Stimulated activated memory B cell treated with anti-CD40 and anti-IgM and Interleukin-4, amounts not matched to agents 10 μg/mL and 1 μg/mL and 100 μg/mL, for 72 hours (primary cell): ENCODE data around the gene IL27RA.
A peak's percentile ranks its signal among the peaks of the same experiment; 100 is the strongest.

ENCODE experiments used
- ATAC-seq: fragments of 150-1000 bp; cut with Tn5 transposase; 2 replicates; pipeline ENCODE4 v1.10.0; 2021
- H3K27ac Mint-ChIP-seq: one replicate; pipeline ENCODE4 v1.8.0; 2022; ENCODE audit warnings: mild to moderate bottlenecking, mixed read lengths
- H3K27me3 Mint-ChIP-seq: one replicate; pipeline ENCODE4 v1.8.0; 2022; ENCODE audit warnings: mixed read lengths
- H3K36me3 Mint-ChIP-seq: one replicate; pipeline ENCODE4 v1.8.0; 2022; ENCODE audit warnings: mixed read lengths
- H3K4me1 Mint-ChIP-seq: one replicate; pipeline ENCODE4 v1.8.0; 2022; ENCODE audit warnings: mixed read lengths
- H3K4me3 Mint-ChIP-seq: one replicate; pipeline ENCODE4 v1.8.0; 2022; ENCODE audit warnings: mild to moderate bottlenecking, moderate library complexity, mixed read lengths
- H3K9me3 Mint-ChIP-seq: one replicate; pipeline ENCODE4 v1.8.0; 2022; ENCODE audit warnings: mixed read lengths

IL27RA gene

GRCh38 chr19:14073925-14074838 is 42.6 kb downstream of the IL27RA start:
- Mint-ChIP-seq H3K9me3 (no peaks in the 10 kb centered on the region), H3K27ac (peak overlapping the region; percentile 73), H3K4me3 (peak overlapping the region; percentile 84), H3K36me3 (no peaks in the 10 kb centered on the region), H3K4me1 (peaks cover 24% of the 10 kb centered on the region), H3K27me3 (no peaks in the 10 kb centered on the region)
- peak; percentile 1 for ATAC-seq

- no peaks in the 10 kb centered on the region for H3K36me3 Mint-ChIP-seq
- H3K27ac Mint-ChIP-seq: no peak overlapping the region
- ATAC-seq: no peak
- H3K4me1 Mint-ChIP-seq: peaks cover 22% of the 10 kb centered on the region
- H3K4me3 Mint-ChIP-seq: no peak overlapping the region
- no peaks in the 10 kb centered on the region for H3K9me3 Mint-ChIP-seq
- no peaks in the 10 kb centered on the region for H3K27me3 Mint-ChIP-seq
Observed at GRCh38 chr19:14078411-14078810, 46.8 kb downstream of the IL27RA start.

- peak overlapping the region; percentile 90 for H3K27ac Mint-ChIP-seq
- no peaks in the 10 kb centered on the region for H3K27me3 Mint-ChIP-seq
- ATAC-seq: peak; percentile 96
- peak overlapping the region; percentile 96 for H3K4me3 Mint-ChIP-seq
- H3K4me1 Mint-ChIP-seq: peaks cover 5% of the 10 kb centered on the region
- peaks cover 5% of the 10 kb centered on the region for H3K36me3 Mint-ChIP-seq
- no peaks in the 10 kb centered on the region for H3K9me3 Mint-ChIP-seq
Observed at GRCh38 chr19:14080887-14081796, 49.6 kb downstream of the IL27RA start.

- peaks cover 5% of the 10 kb centered on the region for H3K4me1 Mint-ChIP-seq
- peak; percentile 29 for ATAC-seq
- H3K4me3 Mint-ChIP-seq: peak overlapping the region; percentile 96
- peaks cover 5% of the 10 kb centered on the region for H3K36me3 Mint-ChIP-seq
- peak overlapping the region; percentile 90 for H3K27ac Mint-ChIP-seq
- no peaks in the 10 kb centered on the region for H3K27me3 Mint-ChIP-seq
- no peaks in the 10 kb centered on the region for H3K9me3 Mint-ChIP-seq
Observed at GRCh38 chr19:14081797-14082674, 50.5 kb downstream of the IL27RA start.

GRCh38 chr19:14082675-14082960 is 51.1 kb downstream of the IL27RA start:
- Mint-ChIP-seq H3K9me3 (no peaks in the 10 kb centered on the region), H3K27ac (peak overlapping the region; percentile 90), H3K4me3 (no peak overlapping the region), H3K4me1 (peaks cover 5% of the 10 kb centered on the region), H3K27me3 (no peaks in the 10 kb centered on the region), H3K36me3 (peaks cover 5% of the 10 kb centered on the region)
- ATAC-seq: no peak

GRCh38 chr19:14085309-14085995 is 53.9 kb downstream of the IL27RA start, which contains the start of gene C19orf67:
Gene C19orf67, minus strand, starts transcription at chr19:14085783. Its CDS starts 156 bp downstream, at chr19:14085627.
- Mint-ChIP-seq H3K27ac (no peak within 1 kb of the TSS), H3K27me3 (no peaks in the 10 kb centered on the region), H3K36me3 (peaks cover 20% of the 10 kb centered on the region), H3K4me1 (peaks cover 12% of the 10 kb centered on the region), H3K4me3 (no peak within 1 kb of the TSS), H3K9me3 (no peaks in the 10 kb centered on the region)
- no peak for ATAC-seq

- H3K27ac Mint-ChIP-seq: no peak overlapping the region
- peaks cover 12% of the 10 kb centered on the region for H3K4me1 Mint-ChIP-seq
- H3K4me3 Mint-ChIP-seq: no peak overlapping the region
- no peak for ATAC-seq
- no peaks in the 10 kb centered on the region for H3K27me3 Mint-ChIP-seq
- no peaks in the 10 kb centered on the region for H3K9me3 Mint-ChIP-seq
- H3K36me3 Mint-ChIP-seq: peaks cover 20% of the 10 kb centered on the region
Observed at GRCh38 chr19:14086098-14086497, 54.5 kb downstream of the IL27RA start.

GRCh38 chr19:14088634-14089411 is 57.3 kb downstream of the IL27RA start:
- Mint-ChIP-seq H3K4me3 (peak overlapping the region; percentile 73), H3K9me3 (peaks cover 3% of the 10 kb centered on the region), H3K27me3 (no peaks in the 10 kb centered on the region), H3K4me1 (peaks cover 18% of the 10 kb centered on the region), H3K27ac (peak overlapping the region; percentile 5), H3K36me3 (peaks cover 20% of the 10 kb centered on the region)
- no peak for ATAC-seq

GRCh38 chr19:14089412-14089661 is 57.8 kb downstream of the IL27RA start:
- peak overlapping the region; percentile 5 for H3K27ac Mint-ChIP-seq
- H3K27me3 Mint-ChIP-seq: no peaks in the 10 kb centered on the region
- peaks cover 3% of the 10 kb centered on the region for H3K9me3 Mint-ChIP-seq
- H3K4me3 Mint-ChIP-seq: peak overlapping the region; percentile 73
- no peak for ATAC-seq
- peaks cover 20% of the 10 kb centered on the region for H3K36me3 Mint-ChIP-seq
- H3K4me1 Mint-ChIP-seq: peaks cover 18% of the 10 kb centered on the region

- Mint-ChIP-seq H3K9me3 (peaks cover 3% of the 10 kb centered on the region), H3K4me1 (peaks cover 18% of the 10 kb centered on the region), H3K27me3 (no peaks in the 10 kb centered on the region), H3K4me3 (peak overlapping the region; percentile 84), H3K36me3 (peaks cover 20% of the 10 kb centered on the region), H3K27ac (peak overlapping the region; percentile 63)
- peak; percentile 52 for ATAC-seq
Observed at GRCh38 chr19:14089662-14090508, 58.3 kb downstream of the IL27RA start.

- H3K4me1 Mint-ChIP-seq: peaks cover 18% of the 10 kb centered on the region
- H3K36me3 Mint-ChIP-seq: peaks cover 15% of the 10 kb centered on the region
- peak; percentile 76 for ATAC-seq
- H3K27me3 Mint-ChIP-seq: no peaks in the 10 kb centered on the region
- H3K27ac Mint-ChIP-seq: peak within 1 kb of the TSS; percentile 97
- H3K9me3 Mint-ChIP-seq: peaks cover 3% of the 10 kb centered on the region
- peak within 1 kb of the TSS; percentile 99 for H3K4me3 Mint-ChIP-seq
Observed at GRCh38 chr19:14090509-14091080, 59.0 kb downstream of the IL27RA start, which contains the start of gene SAMD1. Gene SAMD1, minus strand, starts transcription at chr19:14090751.

GRCh38 chr19:14091081-14091812 is 59.7 kb downstream of the IL27RA start:
- peaks cover 3% of the 10 kb centered on the region for H3K9me3 Mint-ChIP-seq
- H3K27me3 Mint-ChIP-seq: no peaks in the 10 kb centered on the region
- ATAC-seq: peak; percentile 88
- peak overlapping the region; percentile 97 for H3K27ac Mint-ChIP-seq
- peaks cover 15% of the 10 kb centered on the region for H3K36me3 Mint-ChIP-seq
- peaks cover 18% of the 10 kb centered on the region for H3K4me1 Mint-ChIP-seq
- peak overlapping the region; percentile 99 for H3K4me3 Mint-ChIP-seq
